GM12873 (cell line): ENCODE data around the gene SCAMP2.

ENCODE experiments used
- CTCF ChIP-seq: IDR thresholded peaks from 2 replicates; pipeline ENCODE4 v1.5.1; 2012; ENCODE audit warnings: low read depth, mild to moderate bottlenecking, moderate library complexity, low read length, control low read depth; ENCODE audit not compliant: insufficient read depth; ENCODE audit errors: missing control alignments

Gene SCAMP2

GRCh38 chr15:74821790-74822158 is 51.4 kb downstream of the SCAMP2 start:
- no peak for TF ChIP-seq CTCF

- TF ChIP-seq CTCF: peak; percentile 18
Measured at GRCh38 chr15:74821091-74821789, 51.9 kb downstream of the SCAMP2 start.

GRCh38 chr15:74820056-74820455 is 53.1 kb downstream of the SCAMP2 start:
- TF ChIP-seq CTCF: no peak

- TF ChIP-seq CTCF: no peak
Measured at GRCh38 chr15:74817370-74817737, 55.8 kb downstream of the SCAMP2 start.

- no peak for TF ChIP-seq CTCF
Measured at GRCh38 chr15:74816624-74817369, 56.4 kb downstream of the SCAMP2 start.

GRCh38 chr15:74815961-74816360 is 57.2 kb downstream of the SCAMP2 start:
- no peak for TF ChIP-seq CTCF

- TF ChIP-seq CTCF: no peak
Measured at GRCh38 chr15:74815121-74815934, 57.8 kb downstream of the SCAMP2 start.
